ENCODE data around the gene FXR2. TPM values are rescaled to one million over a fixed set of nuclear protein-coding genes. Genes with fewer than 3 reads are reported as not detected.

FXR2 gene
- total RNA-seq, 1 experiment from 2014 or later, result 49.4 TPM

DNA sequence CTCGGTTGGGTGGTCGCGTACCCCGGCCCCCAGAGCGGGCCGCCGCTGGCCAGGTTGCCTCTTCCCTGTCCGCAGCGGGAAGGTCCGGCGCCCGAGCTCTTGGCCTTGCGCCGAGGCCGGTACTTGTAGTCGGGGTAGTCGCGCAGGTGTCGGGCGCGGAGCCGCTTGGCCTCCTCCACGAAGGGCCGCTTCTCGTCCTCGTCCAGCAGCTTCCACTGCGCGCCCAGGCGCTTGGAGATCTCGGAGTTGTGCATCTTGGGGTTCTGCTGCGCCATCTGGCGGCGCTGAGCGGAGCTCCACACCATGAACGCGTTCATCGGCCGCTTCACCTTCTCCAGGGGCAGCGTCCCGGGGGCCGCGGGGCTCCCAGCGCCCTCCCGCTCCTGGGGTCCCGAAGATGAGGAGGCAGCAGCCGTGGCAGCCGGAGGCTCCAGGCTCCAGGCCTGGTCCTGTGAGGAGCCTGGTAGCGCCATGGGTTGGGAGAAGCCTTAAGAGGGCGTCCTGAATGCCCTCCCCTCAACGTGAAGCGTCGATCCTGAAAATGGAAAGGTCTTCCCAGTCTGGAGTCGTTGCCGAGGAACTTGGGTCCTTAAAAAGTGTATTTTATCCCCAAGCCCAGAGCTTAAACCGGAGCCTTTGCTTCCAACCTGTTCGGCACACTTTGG, 25.4 kb downstream of the FXR2 start:
- peak; percentile 82 for DNase-seq (ENCODE audit: low read depth)

DNA sequence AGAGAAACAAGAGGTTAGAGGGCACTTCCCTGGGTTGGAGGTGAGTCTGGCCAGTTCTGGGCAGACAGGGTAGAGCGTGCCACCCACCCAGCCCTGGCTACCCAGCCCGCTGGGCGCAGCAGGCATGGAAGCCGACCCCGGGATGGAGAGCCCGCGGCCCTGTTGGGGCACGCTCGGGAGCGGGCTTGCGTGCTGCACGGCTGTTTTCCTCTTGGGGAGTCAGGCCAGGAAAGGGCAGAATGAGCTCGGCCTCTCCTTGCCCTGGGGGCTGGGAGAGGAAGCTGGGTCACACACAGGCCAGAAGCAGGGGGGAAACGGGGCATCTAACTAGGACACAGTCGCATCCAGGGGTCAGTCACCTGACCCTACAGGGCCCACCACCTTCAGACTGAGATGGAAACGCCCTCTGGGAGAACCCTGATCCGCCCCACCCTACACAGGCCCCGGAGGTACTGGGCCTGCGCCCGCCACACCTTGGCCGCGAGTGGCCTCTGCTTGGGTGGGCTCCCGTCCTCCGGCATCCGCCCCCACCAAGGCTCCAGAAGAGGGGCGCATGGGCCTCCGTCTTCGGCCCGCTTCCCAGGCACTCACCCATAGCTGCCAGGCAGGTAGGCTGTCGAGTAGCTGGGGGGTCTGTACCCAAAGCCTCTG, 26.0 kb downstream of the FXR2 start:
- no peak for DNase-seq (ENCODE audit: low read depth)

DNA sequence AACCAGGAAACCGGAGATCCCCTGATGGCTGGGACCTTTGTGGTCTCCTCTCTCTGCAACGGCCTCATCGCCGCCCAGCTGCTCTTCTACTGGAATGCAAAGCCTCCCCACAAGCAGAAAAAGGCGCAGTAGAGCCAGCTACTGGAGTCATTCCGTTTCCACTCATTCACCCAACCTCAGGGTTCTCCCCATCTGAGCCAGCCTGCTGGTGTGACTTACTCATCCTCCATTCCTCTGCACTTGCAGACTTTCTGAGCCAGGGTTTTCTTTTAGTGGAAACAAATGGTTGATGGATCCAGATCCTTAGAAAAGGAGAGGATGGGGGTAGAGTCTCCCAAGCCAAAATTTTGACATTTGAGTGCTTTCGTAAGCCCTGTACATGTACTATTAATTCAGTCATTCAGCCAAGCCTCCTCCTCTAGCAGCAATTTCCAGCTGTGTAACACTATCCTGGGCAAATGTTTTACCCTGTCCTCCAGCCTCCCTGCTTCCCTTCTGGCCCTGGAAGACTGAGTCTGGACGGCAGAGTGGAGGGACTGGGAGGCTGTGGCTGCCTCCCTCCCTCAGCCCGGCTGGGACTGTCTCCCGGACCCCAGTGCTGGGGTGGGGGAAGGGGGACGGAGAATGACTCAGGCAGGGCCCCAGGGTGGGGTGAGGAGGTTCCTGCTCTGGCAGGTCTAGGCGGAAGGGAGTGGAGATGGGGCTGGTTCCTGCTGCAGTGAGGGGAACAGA, 27.1 kb downstream of the FXR2 start:
- peak; percentile 98 for DNase-seq (ENCODE audit: low read depth)

DNA sequence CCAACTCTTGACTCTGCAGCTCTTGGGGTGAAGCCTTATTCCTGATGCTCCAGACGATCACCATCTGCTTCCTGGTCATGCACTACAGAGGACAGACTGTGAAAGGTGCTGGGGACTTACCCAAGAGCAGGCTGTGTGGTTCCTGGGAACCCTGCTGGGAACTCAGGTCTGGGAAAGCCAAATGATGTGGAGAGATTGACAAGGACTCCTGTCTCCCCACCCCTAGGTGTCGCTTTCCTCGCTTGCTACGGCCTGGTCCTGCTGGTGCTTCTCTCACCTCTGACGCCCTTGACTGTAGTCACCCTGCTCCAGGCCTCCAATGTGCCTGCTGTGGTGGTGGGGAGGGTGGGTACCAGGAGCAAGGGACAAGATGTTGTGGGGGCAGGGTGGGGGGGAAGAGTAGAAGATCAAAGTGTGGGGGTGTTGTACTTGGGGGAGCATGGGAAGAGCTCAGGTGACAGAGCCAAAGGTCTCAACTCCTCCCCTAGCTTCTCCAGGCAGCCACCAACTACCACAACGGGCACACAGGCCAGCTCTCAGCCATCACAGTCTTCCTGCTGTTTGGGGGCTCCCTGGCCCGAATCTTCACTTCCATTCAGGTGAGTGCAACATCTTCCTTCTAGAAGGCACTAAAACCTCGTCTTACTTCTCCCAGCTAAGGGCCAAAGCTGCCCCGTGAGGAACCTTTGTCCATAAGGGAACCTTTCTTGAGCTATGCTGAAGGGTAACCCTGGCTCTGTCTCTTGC, 27.9 kb downstream of the FXR2 start:
- DNase-seq (ENCODE audit: low read depth), result peak; percentile 72

DNA sequence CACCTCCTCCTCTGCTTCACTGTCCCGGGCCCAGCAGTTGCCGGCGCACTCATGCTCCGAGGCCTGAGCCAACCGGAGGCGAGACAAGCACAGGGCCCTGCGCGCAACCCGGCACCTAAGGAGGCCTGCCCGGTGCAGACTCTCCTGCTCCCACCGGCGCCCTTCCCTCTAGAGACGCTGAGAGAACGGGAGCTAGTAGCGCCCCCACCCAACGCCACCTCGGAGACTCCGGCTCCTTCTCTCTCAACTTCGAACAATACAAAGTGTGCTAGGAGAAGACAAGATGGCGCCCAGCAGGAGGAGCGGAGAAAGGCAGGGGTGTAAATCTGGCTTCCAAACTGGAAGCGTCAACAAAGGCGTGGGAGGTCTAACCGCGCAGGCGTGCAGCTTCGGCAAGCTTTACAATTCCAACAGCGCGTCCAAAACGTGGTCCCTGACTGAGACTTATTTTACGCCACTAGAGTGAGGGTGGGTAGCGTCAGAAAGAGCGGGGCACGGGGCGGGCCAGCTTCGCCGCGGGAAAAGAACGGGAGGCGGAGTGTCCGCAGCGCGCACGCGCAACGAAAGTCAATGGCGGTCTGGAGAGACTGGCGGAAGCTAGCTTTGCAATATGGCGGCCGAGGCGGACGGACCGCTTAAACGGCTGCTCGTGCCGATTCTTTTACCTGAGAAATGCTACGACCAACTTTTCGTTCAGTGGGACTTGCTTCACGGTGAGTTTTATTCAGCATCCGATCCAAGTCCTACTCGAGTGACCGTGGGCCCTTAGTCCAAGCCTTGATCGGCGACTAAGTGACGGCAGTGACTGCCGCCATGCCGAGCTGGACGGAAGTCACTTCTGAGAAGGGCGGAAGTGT, 31.2 kb downstream of the FXR2 start, which contains the start of gene MPDU1:
MPDU1 (plus strand) TSS at position 600 of the 857 bp plus-strand sequence; CDS start at position 611, 11 bp downstream.
- DNase-seq (ENCODE audit: low read depth), result peak; percentile 98

DNA sequence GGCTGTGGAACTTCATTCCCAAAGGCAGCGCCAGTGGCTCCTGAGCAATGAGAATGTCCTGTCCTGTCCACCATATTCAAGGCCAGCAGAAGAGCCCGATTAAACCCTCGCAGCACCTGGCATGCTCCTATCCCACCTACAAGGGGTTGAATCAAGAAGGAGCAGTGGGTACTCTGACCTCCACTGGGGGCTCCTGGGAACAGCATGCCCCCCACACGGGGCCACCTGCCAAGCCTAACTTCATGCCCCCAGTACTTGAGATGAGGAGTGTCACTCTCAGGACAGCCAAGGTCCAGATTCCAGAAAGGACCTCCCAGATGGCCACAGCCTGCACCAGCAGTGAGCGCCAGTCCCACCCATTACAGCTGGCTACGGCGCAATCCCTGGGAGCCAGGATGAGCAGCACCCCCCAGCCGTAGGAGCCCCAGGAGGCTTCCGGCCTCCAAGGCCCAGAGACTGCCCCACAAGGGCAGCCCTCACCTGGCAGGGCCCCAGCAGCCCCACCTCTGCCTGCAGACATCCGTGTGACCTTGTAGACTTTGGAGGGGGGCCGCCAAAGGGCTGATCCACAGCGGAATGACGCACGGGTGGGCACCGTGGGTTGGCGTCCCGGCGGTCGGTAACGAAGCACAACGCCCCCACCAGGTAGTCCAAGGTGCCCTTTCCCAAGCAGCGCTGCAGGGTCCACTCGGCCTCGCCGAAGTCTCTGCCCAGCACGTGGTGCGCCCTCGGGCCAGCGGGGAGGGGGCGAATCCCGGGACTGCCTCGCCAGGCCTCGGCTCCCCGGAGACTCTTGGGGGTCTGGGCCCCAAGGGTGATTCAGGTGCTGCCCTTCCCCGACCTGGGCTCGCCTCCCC, 32.1 kb downstream of the FXR2 start:
- DNase-seq (ENCODE audit: low read depth), result no peak

DNA sequence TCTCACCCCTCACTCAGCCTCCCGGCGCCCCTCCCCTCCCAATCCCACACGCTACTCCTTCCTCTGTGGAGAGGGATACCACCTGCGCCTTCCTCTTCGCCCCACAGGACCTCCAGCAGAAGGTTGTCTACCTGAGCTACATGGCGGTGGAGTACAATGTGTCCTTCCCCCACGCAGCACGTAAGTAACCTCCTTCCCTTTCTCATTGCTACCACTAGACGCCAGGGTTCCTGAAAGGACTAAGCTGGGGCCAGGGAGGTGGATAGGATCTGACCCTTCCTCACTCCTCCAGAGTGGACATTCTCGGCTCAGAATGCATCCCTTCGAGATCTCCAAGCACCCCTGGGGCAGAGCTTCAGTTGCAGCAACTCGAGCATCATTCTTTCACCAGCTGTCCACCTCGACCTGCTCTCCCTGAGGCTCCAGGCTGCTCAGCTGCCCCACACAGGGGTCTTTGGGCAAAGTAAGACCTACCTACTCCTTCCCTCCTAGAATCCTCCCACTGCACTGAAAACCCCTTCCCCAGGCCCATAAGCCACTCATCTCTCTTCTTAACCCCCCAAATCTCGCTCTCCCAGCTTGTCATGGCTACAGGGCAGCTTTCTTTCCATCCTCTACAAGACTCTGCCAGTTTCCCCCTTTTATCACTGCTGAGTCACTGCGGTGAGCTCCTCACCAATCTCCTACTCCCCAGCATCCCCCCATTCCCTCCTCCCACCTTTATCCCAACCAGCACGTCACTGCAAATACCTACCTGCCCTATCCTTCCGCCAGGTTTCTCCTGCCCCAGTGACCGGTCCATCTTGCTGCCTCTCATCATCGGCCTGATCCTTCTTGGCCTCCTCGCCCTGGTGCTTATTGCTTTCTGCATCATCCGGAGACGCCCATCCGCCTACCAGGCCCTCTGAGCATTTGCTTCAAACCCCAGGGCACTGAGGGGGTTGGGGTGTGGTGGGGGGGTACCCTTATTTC, 33.8 kb downstream of the FXR2 start:
- no peak for DNase-seq (ENCODE audit: low read depth)

DNA sequence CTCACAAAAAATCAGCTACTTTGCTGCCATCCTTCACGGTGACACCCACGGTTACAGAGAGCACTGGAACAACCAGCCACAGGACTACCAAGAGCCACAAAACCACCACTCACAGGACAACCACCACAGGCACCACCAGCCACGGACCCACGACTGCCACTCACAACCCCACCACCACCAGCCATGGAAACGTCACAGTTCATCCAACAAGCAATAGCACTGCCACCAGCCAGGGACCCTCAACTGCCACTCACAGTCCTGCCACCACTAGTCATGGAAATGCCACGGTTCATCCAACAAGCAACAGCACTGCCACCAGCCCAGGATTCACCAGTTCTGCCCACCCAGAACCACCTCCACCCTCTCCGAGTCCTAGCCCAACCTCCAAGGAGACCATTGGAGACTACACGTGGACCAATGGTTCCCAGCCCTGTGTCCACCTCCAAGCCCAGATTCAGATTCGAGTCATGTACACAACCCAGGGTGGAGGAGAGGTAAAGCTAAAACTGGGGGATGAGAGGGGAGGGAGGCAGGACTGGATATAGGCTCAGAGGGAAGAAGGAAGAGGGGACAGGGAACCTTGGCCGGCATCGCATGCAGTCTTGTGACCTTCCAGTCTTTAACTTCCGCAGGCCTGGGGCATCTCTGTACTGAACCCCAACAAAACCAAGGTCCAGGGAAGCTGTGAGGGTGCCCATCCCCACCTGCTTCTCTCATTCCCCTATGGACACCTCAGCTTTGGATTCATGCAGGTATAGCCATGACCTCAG, 34.7 kb downstream of the FXR2 start:
- no peak for DNase-seq (ENCODE audit: low read depth)

DNA sequence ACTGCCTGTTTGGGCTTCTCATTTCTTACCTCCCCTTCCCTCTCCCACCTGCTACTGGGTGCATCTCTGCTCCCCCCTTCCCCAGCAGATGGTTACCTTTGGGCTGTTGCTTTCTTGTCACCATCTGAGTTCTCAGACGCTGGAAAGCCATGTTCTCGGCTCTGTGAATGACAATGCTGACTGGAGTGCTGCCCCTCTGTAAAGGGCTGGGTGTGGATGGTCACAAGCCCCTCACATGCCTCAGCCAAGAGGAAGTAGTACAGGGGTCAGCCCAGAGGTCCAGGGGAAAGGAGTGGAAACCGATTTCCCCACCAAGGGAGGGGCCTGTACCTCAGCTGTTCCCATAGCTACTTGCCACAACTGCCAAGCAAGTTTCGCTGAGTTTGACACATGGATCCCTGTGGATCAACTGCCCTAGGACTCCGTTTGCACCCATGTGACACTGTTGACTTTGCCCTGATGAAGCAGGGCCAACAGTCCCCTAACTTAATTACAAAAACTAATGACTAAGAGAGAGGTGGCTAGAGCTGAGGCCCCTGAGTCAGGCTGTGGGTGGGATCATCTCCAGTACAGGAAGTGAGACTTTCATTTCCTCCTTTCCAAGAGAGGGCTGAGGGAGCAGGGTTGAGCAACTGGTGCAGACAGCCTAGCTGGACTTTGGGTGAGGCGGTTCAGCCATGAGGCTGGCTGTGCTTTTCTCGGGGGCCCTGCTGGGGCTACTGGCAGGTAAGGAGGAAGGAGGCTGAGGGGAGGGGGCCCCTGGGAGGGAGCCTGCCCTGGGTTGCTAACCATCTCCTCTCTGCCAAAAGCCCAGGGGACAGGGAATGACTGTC, 35.5 kb downstream of the FXR2 start, which contains the start of gene CD68:
CD68 (plus strand) TSS at position 638 of the 833 bp plus-strand sequence; CDS start at position 678, 40 bp downstream.
- DNase-seq (ENCODE audit: low read depth), result peak; percentile 96

DNA sequence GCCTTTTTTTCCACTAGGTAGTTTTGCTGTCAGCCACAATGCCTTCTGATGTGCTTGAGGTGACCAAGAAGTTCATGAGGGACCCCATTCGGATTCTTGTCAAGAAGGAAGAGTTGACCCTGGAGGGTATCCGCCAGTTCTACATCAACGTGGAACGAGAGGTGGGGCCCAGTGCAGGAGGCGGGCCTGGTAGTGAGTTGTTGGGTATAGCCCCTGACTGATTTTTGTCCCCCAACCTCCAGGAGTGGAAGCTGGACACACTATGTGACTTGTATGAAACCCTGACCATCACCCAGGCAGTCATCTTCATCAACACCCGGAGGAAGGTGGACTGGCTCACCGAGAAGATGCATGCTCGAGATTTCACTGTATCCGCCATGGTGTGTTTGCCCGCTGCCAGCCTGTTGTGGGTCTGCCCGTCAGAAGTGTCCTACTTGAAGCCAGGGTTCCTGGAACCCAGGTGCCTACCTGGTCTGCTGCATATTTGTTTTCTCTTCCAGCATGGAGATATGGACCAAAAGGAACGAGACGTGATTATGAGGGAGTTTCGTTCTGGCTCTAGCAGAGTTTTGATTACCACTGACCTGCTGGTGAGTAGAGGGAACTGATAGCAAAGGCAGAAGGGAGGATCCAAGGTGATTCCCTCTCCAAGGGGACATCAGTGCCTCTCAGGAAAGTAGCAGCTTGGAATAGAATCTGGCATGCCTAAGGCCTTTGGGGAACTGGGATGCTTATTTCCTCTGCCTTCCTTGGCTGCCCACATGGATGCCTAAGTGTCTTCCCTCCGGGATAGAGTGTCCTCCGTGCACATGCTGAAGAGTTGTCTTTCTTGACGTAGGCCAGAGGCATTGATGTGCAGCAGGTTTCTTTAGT, 37.1 kb downstream of the FXR2 start:
- DNase-seq (ENCODE audit: low read depth), result no peak

DNA sequence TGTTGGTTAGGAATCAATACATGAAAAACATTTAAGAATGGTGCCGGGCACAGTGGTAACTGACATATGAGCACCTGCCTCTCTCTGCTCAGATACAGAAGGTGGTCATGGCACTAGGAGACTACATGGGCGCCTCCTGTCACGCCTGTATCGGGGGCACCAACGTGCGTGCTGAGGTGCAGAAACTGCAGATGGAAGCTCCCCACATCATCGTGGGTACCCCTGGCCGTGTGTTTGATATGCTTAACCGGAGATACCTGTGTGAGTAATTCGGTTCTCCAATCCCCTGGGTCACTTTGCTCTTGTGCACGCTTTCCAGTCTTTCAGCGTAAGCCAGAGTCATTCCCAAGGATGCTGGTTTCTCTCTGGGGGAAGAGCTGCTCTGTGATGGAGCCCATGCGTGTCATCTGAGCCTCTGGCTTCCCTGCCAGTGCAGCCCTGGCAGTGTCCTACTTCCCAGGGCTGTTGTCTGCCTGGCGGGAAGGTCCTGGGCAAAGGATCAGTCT, 38.2 kb downstream of the FXR2 start:
- DNase-seq (ENCODE audit: low read depth), result no peak

DNA sequence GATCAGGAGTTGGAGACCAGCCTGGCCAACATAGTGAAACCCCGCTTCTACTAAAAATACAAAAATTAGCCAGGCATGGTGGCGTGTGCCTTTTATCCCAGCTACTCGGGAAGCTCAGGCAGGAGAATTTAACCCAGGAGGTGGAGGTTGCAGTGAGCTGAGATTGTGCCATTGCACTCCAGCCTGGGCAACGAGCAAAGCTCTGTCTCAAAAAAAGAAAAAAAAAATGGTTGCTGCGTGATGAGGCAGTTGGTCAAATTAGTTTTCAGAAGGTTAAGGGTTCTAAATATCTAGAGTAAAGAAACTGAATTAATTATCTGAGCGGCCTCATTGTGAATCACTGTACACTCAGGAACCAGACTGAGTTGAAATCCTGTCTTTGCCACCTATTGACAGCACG, 38.7 kb downstream of the FXR2 start:
- DNase-seq (ENCODE audit: low read depth), result no peak

DNA sequence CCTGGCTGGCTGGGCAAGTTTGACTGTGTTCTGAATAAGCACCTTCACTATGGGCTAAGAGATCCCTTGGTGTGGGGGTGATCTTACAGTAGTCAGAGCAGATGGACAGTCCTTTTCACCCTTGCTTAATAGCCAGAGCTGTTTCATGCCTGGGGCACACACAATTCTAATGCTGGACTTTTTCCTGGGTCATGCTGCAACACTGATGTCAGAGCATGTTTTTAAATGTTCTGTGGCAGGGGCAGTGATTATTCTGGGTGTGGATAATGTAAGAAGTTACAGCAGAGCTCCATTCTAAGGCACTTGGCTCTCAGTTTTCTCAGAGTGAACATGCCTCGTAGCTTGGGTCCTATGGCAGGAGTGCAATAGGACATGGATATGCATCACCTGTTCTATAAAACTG, 39.2 kb downstream of the FXR2 start:
- no peak for DNase-seq (ENCODE audit: low read depth)

DNA sequence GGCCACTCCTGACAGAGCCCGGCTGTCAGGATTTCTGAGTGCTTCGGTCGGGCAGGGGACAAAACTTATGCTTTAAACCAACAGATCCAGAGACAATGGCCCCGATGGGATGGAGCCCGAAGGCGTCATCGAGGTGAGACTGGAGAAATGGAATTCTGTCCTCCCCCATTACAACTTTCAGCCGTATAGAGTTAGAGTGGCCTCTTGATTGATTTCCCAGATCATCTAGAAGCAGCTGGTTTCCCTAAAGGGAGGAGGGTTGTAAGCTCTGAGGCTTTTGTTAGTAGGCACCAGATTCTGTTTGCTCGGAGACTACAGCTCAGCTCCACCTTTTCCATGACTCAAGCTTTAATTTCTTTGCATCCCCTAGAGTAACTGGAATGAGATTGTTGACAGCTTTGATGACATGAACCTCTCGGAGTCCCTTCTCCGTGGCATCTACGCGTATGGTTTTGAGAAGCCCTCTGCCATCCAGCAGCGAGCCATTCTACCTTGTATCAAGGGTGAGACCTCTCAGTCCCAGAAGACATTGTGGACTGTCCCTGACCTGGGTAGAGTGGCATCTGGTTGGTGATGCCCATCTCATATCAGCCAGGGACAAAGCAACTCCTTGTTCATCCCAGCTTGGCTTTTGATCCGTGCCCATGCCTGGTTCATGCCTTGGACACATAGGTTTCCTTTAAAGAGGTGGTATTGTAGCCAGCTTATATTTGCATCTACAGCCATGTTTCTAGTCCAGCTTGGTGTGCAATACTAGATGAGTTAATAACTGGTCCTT, 40.3 kb downstream of the FXR2 start:
- peak; percentile 44 for DNase-seq (ENCODE audit: low read depth)
